ENCODE data around the gene FOXP2.
"Not testable (repeated sequence)": the region's sequence is repeated elsewhere in the genome, so short reads cannot be mapped to it uniquely, and the experiment has no call there.

FOXP2 gene

DNA sequence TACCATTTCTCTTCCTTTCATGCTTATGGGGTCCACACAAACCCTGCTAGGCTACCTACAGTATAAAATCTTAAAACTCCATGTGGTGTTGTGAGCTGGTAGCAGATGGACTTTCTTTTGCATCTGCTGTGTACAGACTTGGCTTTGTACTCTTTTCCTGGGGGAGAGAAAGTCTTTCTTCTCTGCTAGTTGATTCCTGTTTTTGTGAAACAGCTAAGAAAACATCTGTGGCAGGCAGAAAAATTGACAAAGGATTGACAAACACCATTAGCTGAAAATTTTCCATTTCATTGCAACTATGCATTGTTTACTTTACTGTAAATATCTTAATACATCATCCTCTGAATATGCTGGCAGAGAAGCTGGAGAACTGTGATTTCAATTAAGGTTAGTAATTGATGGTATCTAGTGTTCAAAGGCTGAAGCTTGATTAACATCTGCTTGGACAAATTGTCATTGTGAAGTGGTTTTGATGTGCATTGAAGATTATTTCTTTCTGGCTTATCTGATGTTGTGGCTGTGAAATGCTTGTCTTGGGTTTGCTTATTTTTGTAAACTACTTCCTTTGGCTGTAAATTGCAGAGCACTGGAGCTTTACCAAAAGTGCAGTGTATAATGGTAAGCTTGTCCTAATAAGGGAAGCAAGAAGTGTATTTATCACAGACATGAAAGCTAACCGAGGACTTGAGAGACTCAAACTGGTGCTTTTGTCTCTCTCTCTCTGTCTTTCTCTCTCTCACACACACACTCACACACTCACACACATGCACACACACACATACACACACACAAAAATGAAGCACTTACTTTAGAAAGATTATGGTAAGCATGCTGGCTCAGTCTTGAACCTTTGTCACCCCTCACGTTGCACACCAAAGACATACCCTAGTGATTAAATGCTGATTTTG, at the start of gene FOXP2:
Gene FOXP2 (plus strand): TSS at position 660 of the 908 bp plus-strand sequence. CDS start 11,697 bp downstream, outside the sequence.
- no peak for DNase-seq (ENCODE audit: low read depth)

DNA sequence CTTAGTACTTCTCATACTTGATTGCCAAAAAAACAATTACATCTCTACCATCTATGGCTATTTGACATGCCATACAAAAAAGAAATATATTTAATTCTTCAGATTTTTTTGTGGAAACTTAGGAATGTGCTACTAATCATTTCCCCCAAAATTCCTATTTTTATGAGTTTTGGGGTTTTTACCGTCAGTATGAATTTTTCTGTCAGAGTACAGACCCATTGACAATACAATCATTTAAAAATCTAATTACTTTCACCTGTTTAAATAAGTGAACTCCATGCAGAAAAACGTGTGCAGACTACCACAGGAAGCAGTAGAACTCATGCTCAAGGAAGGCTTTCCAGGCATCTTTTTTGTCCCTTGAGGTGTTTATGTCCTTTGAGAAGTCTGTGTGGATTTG, 48.8 kb upstream of the FOXP2 start:
- DNase-seq (ENCODE audit: low read depth): no peak

DNA sequence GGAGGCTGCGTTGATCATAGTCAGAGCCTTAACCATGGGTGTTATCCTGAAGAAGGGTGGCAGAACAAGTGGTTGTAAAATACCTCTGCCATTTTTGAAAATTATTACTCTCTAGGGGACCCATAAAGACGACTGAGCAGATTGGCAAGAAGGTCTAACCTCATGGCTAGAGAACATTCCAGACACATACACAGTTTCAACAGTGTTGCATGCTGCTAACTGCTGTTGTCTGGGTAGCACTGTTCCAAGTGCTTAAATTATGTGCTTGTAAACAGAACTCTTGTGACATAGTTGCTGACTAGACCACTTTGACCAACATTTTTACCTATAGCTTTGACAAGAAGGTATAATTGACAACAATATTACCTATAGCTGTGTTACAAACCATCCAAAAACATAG, 46.1 kb upstream of the FOXP2 start:
- DNase-seq (ENCODE audit: low read depth): no peak

DNA sequence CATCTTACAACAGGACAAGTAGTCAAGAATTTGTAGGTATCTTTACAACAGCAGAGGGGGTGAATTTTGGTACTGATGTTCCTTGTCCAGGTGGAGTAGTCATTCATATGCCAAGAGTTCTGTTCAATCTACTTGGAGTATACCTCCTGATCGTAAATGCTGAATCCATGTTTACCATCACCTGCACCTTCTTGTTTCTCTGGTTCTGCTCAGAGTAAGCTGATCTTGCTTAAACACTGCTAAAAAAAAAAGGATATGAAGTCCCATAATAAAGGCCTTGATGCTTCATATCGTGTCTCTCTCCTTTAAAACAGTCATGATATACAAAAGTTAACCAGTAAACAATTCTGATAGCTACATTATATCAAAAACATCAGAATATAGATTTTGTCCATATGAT, 45.3 kb upstream of the FOXP2 start:
- no peak for DNase-seq (ENCODE audit: low read depth)

DNA sequence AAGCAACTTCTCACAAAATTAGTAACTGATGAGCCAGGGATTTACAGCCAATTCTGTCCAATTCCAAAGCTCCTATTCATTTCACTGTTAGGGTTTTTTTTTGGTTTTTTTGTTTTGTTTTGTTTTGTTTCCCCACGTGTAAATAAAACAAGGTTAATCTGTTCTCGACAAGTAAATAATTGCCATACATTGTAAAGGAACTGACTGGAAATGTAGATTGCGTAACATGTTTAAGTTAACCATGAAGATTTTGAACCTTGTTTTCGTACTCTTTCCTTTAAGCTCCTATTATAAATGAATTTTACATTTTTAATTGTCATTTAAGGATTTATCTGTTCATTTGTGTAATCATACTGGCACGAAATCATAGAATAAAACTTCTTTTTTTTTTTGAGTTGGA, 42.0 kb upstream of the FOXP2 start:
- DNase-seq (ENCODE audit: low read depth): no peak

DNA sequence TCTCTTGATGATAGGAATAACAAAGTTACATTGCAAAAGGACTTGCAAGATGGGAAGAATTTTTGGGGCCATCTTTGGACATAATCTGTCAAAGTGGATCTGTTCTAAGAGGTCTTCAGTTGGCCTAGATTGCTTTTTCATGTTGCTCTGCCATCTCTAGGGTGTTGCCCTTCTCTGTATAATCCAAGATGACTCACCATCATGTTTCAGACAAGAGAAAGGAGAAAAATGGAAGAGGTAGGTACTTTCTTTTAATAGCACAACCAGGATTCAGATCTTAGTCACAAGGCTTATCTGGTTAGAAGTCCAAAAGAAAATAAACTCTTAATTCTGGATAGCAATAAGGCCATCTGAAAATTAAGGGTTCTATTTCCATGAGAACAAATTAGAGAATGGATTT, 38.7 kb upstream of the FOXP2 start:
- DNase-seq (ENCODE audit: low read depth): no peak

DNA sequence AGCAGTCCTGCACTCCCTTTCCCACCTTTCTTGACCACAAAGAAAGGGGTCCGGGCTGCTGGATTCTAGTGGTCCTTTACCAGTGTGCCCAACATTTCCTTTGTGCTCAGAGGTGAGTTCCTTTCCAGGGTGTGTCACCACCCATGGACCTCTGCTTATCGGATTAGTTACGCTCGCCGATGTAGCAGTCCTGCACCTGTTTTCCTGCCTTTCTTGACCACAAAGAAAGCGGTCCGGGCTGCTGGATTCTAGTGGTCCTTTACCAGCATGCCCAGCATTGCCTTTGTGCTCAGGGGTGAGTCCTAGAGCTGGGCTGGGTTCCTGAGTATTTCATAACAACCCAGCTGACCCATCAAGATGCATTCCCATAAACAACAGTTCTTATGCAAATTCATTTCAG, 30.7 kb upstream of the FOXP2 start:
- DNase-seq (ENCODE audit: low read depth): not testable (repeated sequence)

DNA sequence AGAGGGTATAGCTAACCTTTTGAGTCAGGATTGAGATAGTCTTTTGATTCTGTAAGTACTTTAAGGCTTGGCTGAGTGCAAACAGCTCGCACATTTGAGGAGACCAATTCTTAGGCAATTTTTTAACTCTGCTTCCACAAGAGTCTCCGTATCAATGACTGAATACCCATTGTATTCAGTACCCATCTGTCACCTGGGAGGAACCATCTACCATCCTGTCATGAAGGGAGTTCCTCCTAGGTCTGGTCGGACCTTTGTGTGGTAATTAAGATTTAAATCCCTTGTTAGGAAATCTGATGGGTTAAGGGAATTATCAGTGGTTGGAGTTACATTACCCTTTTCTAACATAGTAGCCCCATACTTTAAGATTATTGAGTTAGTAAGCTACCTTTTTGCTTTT, 30.3 kb upstream of the FOXP2 start:
- not testable (repeated sequence) for DNase-seq (ENCODE audit: low read depth)

DNA sequence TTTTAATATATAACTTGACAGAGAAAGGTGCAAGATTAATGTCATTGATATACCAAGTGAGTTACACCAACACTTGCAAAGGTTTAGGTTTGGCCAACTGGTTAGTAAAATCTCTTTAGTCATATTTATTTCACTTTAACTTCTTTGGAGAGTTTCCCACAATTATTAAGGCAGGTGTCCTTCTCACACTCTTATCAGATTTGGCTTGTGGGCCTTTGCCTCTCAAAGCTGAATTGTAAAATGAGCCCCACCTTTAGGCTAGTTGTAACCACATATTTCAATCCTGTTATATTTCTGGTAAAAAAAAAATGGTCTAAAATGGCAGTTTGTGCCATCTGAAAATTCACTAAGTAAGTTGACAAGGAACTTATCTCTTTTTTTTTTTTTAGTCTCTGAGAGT, 26.6 kb upstream of the FOXP2 start:
- no peak for DNase-seq (ENCODE audit: low read depth)

DNA sequence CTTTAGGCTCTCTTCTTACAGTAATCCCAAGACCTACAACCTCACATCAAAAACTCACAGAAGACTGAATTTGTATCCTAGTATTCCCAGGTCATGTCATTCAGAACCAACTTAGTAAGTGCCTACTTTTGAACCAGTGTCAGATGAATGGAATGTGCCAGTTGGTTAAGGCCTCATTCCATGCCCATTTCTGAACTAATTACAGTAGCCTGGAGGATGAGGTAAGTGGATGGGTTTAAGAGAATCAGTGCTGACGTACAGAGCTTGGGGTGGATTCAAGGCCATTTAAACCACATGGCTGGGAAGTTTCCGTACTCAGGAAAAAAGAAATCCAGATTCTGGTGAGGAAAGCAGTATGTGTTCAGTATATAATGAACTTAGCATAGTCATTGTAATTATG, 21.9 kb upstream of the FOXP2 start:
- DNase-seq (ENCODE audit: low read depth): peak; percentile 21

DNA sequence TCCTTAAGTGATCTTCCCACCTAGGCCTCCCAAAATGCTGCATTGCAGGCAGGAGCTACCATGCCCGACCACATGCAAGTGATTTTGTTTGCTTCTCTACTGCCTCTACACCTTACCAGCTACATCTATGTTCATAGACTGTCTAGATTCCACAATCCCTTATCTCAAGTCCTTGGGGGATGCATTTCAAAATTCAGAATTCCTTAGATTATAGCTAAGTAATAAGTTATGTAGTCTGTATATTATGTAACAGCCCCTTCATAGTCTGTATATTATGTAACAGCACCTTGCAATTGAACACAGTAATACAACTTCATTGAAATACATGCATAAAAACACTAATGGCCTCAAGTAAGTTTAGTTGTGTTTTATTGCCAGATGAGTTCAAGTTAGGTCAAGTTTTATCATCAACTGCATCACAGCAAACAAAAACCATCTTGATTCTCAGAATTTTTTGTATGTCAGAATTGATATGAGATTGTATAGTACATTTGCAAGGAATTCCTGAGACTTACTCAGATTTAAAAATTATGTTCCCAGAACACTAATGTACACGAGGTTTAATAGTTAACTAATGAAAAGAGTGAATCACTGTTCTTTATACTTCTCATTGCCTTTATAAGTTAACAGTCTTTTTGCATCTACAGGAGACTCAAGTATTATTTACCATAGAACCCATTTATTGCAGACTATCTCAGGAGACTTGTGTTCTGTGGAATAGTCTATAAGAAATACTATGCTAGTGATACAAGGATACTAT, 11.6 kb upstream of the FOXP2 start:
- no peak for DNase-seq (ENCODE audit: low read depth)

DNA sequence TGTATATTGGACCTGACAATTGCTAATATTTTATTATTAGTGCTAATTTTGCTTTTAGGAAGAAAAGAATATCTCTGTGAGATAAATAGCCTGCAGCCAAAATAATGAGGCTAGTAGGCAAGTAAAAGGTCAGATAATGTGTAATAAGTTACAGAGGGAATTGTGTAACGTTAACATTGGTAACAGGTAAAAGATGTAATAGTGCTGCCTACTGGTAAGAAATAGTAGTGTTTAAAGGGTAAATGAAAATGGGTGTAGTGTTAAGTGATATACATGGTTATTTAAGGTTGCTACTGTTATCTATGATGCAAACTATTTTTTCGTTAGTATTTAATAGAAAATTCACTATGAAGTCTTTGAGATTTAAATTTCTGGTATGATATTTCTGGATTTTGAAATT, 9.2 kb upstream of the FOXP2 start:
- DNase-seq (ENCODE audit: low read depth): no peak

DNA sequence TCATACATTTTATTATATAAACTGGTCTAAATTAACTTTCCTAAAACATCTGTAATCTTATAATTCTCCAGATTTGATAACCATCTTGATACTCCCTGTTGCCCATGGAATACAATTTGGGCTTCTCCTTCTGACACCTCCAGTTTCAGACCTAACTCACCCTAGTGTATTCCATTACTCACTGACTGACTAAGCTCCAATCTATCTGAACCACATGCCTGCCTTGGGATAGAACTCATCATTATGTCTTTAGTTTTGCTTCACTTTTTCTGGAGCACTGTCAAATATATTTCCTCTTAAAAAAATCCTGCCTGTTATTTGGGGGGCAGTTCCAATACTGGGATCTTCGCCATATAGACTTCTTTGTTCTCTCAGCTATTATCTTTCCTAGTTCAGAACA, 4.9 kb upstream of the FOXP2 start:
- DNase-seq (ENCODE audit: low read depth): no peak

DNA sequence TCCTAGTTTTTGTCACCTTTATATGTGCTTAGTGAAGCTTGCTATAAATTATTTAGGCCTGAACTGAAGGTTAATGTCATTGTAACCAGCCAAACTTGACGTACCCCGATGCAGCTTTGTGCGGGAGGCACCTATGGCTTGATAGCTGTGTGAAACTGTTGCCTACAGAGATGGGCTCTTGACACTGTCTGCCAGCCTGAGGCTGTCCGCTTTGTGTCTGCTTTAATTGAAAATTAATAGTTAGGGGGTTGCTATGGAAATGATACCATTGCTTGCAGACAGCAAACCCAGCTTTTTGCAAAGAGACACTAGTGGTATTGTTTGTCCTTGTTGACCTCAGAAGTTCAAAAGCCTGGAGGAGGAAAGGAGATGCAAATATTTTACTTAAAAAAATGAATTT, 2.1 kb upstream of the FOXP2 start:
- no peak for DNase-seq (ENCODE audit: low read depth)

DNA sequence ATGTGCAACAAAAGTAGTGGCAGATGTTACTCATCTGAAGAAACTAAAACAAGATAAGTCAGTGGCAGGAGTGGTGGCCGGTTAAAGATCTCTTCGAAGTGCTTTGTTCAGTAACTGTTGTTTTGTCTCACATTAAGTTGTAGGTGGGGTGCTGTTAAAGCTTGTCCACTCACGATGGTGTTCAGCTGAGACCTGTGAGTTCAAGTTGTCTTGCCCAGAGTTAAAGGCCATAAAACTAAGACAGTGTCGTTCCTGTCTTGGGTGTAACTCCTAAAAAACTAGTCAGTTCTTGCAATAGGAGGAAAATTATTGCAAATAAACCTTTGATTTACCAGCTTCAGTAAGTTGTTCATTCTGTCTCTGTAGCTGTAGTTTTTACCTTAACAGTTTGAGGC, 857 bp upstream of the FOXP2 start:
- DNase-seq (ENCODE audit: low read depth): no peak

DNA sequence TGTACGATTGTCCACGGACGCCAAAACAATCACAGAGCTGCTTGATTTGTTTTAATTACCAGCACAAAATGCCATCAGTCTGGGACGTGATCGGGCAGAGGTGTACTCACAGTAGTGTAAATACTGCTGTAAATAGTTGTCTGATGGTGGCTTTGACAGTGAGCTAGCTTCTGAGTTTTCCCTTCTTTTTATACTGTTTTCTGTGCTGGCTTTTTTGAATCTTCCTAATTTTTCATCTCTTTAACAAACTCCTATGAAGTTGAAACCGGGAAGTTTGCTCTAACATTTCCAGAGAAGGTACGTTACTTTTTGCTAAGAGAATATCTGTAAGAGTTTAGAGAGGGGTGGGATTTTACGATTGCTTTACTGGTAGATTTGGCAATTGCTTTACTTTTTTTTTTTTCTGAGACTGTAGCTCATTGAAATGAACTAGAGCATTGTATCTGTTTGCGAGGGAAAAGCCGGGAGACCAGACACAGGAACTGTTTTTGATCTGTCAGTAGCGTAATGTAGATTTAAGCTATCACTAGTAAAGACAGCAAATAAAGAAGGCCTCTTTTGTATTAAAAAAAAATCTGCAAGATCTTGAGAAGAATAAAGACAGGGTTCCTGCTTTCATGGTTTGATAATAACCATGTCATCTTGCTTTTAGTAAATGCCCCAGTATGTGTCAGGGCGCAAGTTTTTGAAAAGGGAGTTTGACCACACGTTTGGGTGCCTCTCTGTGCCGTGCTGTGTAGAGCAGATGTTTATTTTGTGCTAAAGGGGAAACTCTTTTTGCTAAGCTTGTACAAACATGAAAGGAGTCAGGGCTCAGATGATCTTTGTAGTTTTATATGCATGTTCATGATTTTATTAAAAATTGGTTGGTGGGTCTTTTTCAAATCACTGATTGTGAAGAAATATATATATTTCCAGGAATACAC, 712 bp downstream of the FOXP2 start:
- no peak for DNase-seq (ENCODE audit: low read depth)

DNA sequence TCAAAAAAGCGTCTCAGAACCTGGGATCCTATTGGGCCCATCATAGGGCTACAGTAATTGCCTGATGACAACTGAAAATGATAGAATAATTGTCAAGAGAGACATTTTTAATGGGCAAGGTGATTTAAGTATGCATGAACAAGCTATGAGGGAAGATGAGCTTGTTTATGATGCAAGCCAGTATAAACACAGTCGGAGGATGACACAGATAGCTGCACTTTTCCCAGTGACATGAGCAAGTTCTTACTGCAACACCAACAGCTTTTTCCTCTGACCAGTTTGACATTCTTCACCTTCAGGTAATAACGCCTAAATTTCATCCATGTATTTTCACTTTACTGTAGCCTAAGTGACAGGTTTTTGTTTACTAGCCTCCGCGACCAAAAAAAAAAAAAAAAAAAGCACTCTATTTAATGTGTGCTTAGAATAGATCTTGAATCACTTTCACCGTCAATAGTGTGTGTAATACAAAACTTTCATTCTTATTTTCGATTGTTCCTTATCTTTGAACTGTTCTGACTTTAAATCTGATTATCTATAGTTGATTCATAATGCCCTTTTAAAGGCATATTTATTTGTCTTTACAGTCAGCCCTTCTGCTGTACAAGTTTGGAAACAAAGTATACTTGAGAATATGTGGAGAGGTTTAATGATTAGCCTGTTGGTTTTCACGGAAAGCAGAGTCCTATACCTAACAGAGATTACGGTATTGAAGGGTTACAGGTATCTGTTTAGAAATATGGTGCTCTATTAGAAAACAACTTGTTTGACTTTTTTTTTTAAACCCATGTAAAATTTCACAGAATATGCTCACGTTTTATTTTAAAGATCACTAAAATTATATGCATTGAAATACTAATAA, 1.7 kb downstream of the FOXP2 start:
- DNase-seq (ENCODE audit: low read depth): no peak

DNA sequence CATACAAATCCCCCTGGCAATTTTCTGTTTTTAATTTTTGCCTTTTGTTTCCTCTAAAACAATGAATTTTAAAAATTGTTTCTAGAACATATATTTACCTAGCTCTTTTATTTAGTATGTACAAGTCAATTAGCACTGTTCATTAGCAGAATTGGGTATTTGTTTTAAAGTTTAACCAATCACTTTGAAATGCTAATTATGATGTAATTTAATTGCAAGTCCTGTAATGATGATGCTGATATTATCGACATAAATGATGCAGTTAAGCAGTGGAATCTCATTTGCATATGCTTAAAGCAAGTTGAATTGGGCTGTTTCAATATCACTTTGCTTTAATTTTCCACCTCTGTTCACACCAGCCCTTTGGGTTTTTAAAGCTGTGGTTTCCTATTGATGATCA, 2.7 kb downstream of the FOXP2 start:
- DNase-seq (ENCODE audit: low read depth): no peak

DNA sequence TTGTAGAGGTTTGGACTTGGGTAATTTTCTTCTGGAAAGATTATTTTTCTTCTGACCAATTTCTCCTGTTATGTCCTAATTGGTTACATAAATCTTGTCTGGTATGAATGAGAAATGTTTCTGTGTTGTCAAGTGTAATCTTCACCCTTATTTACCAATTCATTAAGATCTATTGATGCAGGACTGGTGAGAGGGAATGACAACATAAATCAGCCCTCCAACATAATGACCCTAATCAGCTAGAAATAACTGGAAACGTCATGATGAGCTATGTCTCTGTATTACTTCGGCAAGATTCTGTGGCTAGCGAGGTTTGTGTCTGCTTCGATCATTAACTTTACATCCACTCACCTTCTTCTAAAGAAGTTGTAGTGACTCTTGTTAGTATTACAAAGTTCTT, 3.5 kb downstream of the FOXP2 start:
- no peak for DNase-seq (ENCODE audit: low read depth)

DNA sequence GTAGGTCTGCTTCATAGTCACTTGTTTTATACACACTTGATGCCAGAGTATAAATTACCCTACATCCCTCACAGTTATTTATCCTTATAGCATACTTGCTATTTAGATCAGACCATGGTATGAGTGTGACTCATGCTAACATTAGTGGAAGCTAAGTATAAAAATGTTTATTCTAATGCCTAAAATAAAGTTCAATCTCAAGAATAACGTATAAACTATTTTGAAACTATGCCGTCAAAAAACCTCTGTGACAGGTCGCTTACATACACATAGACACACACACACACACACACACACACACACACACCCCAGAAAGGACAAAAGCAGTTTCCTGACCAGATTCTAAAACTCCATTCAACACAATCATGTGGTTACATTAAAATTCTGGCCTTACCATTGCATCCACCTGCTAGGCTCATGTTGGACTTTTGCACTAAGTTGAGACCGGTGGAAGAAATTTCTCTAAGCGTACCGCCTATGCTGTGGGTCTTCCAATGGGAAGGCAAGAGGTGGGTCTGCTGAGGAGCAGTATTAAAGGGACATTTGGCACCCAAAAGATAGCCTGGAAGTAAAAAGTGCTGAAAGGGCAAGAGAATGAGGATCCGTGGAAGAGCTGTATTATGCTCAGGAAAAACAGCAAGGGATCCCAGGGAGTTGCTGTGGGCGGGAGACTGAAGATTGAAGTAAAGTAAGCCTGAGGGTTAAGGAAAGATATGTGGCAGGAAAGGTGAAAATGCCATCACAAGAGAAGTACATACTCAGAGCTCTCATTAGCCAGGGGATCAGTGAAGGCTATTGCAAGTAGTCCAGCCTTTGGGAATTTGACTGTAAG, 5.0 kb downstream of the FOXP2 start:
- no peak for DNase-seq (ENCODE audit: low read depth)
